Activated naive CD4-positive, alpha-beta T cell treated with anti-CD3 and anti-CD28 coated beads, Interleukin-2, amount 50 U/mL, for 72 hours (primary cell): ENCODE results near the gene TIMP3. TPM values are rescaled to one million over a fixed set of nuclear protein-coding genes. Genes with fewer than 3 reads are reported as not detected.
"Not testable (repeated sequence)": the region's sequence is repeated elsewhere in the genome, so short reads cannot be mapped to it uniquely, and the experiment has no call there.

Experiments used
- ATAC-seq, 2 donors: fragments of 150-1000 bp; cut with Tn5 transposase; 2 replicates each; pipeline ENCODE4 v1.10.0; 2021; ENCODE audit warnings: mild to moderate bottlenecking in 2 of 2, moderate library complexity in 2 of 2
- DNase-seq, 2 donors: peaks; one replicate each; pipeline ENCODE4 v3.0.0; 2021 to 2022; ENCODE audit warnings: low spot score in 2 of 2
- H3K27ac Mint-ChIP-seq, 2 donors: one replicate each; pipeline ENCODE4 v1.8.0; 2022; ENCODE audit warnings: mild to moderate bottlenecking in 2 of 2, mixed read lengths in 2 of 2
- H3K36me3 Mint-ChIP-seq, 2 donors: one replicate each; pipeline ENCODE4 v1.8.0; 2022; ENCODE audit warnings: mixed read lengths in 2 of 2
- H3K9me3 Mint-ChIP-seq, 2 donors: one replicate each; pipeline ENCODE4 v1.8.0; 2022; ENCODE audit warnings: mixed read lengths in 2 of 2
- total RNA-seq, 2 donors: library from RNA; stranded (reverse); gene quantifications; one replicate each; pipeline ENCODE4 v1.2.3, GENCODE V29; 2022

The TIMP3 gene
- not detected for total RNA-seq

- ATAC-seq (peak in 1 of 2 donors; percentile 71), DNase-seq (no peak)
- Mint-ChIP-seq H3K9me3 (no peaks in the 10 kb centered on the region), H3K27ac (no peak within 1 kb of the TSS), H3K36me3 (no peaks in the 10 kb centered on the region)
These were observed at the start of gene TIMP3 for GRCh38 chr22:32801537-32802236. TIMP3 (plus strand) TSS chr22:32801705; CDS start chr22:32802002, 297 bp downstream.

GRCh38 chr22:32752326-32752725, 49.2 kb upstream of the TIMP3 start:
- DNase-seq (no peak), ATAC-seq (peak in 1 of 2 donors; percentile 40)
- Mint-ChIP-seq H3K36me3 (no peaks in the 10 kb centered on the region), H3K9me3 (no peaks in the 10 kb centered on the region), H3K27ac (no peak overlapping the region)

GRCh38 chr22:32752816-32753520, 48.5 kb upstream of the TIMP3 start:
- Mint-ChIP-seq H3K9me3 (no peaks in the 10 kb centered on the region), H3K27ac (no peak overlapping the region), H3K36me3 (no peaks in the 10 kb centered on the region)
- ATAC-seq (no peak), DNase-seq (no peak)

- ATAC-seq (no peak), DNase-seq (no peak)
- no peaks in the 10 kb centered on the region for H3K36me3 Mint-ChIP-seq
- no peak overlapping the region for H3K27ac Mint-ChIP-seq
- H3K9me3 Mint-ChIP-seq = no peaks in the 10 kb centered on the region
These were observed 47.9 kb upstream of the TIMP3 start for GRCh38 chr22:32753591-32753990.

GRCh38 chr22:32754413-32755041, 47.0 kb upstream of the TIMP3 start:
- Mint-ChIP-seq H3K27ac (no peak overlapping the region), H3K9me3 (no peaks in the 10 kb centered on the region), H3K36me3 (no peaks in the 10 kb centered on the region)
- ATAC-seq (no peak), DNase-seq (no peak)

- H3K27ac Mint-ChIP-seq, H3K36me3 Mint-ChIP-seq, H3K9me3 Mint-ChIP-seq, ATAC-seq, DNase-seq: not testable (repeated sequence)
These were observed 44.3 kb upstream of the TIMP3 start for GRCh38 chr22:32757086-32757762.

GRCh38 chr22:32758866-32759385, 42.6 kb upstream of the TIMP3 start:
- DNase-seq (no peak), ATAC-seq (no peak)
- Mint-ChIP-seq H3K9me3 (no peaks in the 10 kb centered on the region), H3K36me3 (no peaks in the 10 kb centered on the region), H3K27ac (no peak overlapping the region)

GRCh38 chr22:32760396-32760795, 41.1 kb upstream of the TIMP3 start:
- no peaks in the 10 kb centered on the region for H3K36me3 Mint-ChIP-seq
- H3K9me3 Mint-ChIP-seq = no peaks in the 10 kb centered on the region
- no peak for DNase-seq
- no peak for ATAC-seq
- H3K27ac Mint-ChIP-seq = no peak overlapping the region

GRCh38 chr22:32760815-32761214, 40.7 kb upstream of the TIMP3 start:
- Mint-ChIP-seq H3K36me3 (no peaks in the 10 kb centered on the region), H3K27ac (no peak overlapping the region), H3K9me3 (no peaks in the 10 kb centered on the region)
- ATAC-seq (no peak), DNase-seq (no peak)

GRCh38 chr22:32761251-32761903, 40.1 kb upstream of the TIMP3 start:
- H3K9me3 Mint-ChIP-seq = no peaks in the 10 kb centered on the region
- ATAC-seq = no peak
- DNase-seq = no peak
- no peaks in the 10 kb centered on the region for H3K36me3 Mint-ChIP-seq
- no peak overlapping the region for H3K27ac Mint-ChIP-seq

- ATAC-seq = no peak
- no peaks in the 10 kb centered on the region for H3K36me3 Mint-ChIP-seq
- no peaks in the 10 kb centered on the region for H3K9me3 Mint-ChIP-seq
- H3K27ac Mint-ChIP-seq = no peak overlapping the region
- no peak for DNase-seq
These were observed 37.0 kb upstream of the TIMP3 start for GRCh38 chr22:32764330-32765131.

- ATAC-seq (no peak), DNase-seq (no peak)
- H3K36me3 Mint-ChIP-seq = no peaks in the 10 kb centered on the region
- no peaks in the 10 kb centered on the region for H3K9me3 Mint-ChIP-seq
- no peak overlapping the region for H3K27ac Mint-ChIP-seq
These were observed 36.3 kb upstream of the TIMP3 start for GRCh38 chr22:32765132-32765618.

- ATAC-seq (no peak), DNase-seq (no peak)
- H3K36me3 Mint-ChIP-seq = no peaks in the 10 kb centered on the region
- H3K27ac Mint-ChIP-seq = no peak overlapping the region
- no peaks in the 10 kb centered on the region for H3K9me3 Mint-ChIP-seq
These were observed 29.7 kb upstream of the TIMP3 start for GRCh38 chr22:32771756-32772155.

GRCh38 chr22:32775957-32776356, 25.5 kb upstream of the TIMP3 start:
- H3K9me3 Mint-ChIP-seq = no peaks in the 10 kb centered on the region
- no peak for ATAC-seq
- no peak overlapping the region for H3K27ac Mint-ChIP-seq
- no peaks in the 10 kb centered on the region for H3K36me3 Mint-ChIP-seq
- no peak for DNase-seq

- Mint-ChIP-seq H3K9me3 (no peaks in the 10 kb centered on the region), H3K36me3 (no peaks in the 10 kb centered on the region), H3K27ac (no peak overlapping the region)
- no peak for ATAC-seq
- DNase-seq = no peak
These were observed 25.1 kb upstream of the TIMP3 start for GRCh38 chr22:32776397-32776796.

GRCh38 chr22:32776802-32777201, 24.7 kb upstream of the TIMP3 start:
- no peaks in the 10 kb centered on the region for H3K9me3 Mint-ChIP-seq
- DNase-seq (no peak), ATAC-seq (no peak)
- no peak overlapping the region for H3K27ac Mint-ChIP-seq
- H3K36me3 Mint-ChIP-seq = no peaks in the 10 kb centered on the region
